Large intestine (tissue), 3 donors: Measurements from ENCODE around the gene RNF151. TPM values are rescaled to one million over a fixed set of nuclear protein-coding genes. Genes with fewer than 3 reads are reported as not detected.
A peak's percentile ranks its signal among the peaks of the same experiment; 100 is the strongest.

Source experiments
- DNase-seq, 2 donors: peaks; one replicate each; pipeline versions ENCODE4 v3.0.0 to v3.0.0-alpha.2; 2013
- H3K27ac ChIP-seq: one replicate; pipeline ENCODE4 v1.5.1; 2013; ENCODE audit warnings: low read length
- H3K27me3 ChIP-seq: 2 replicates; pipeline ENCODE4 v1.6.1; 2013; ENCODE audit warnings: low read length; ENCODE audit not compliant: control insufficient read depth, insufficient read depth
- H3K36me3 ChIP-seq: 2 replicates; pipeline ENCODE4 v1.6.1; 2013; ENCODE audit warnings: low read length; ENCODE audit not compliant: control insufficient read depth, insufficient read depth
- H3K4me1 ChIP-seq: one replicate; pipeline ENCODE4 v1.6.1; 2013; ENCODE audit warnings: low read length; ENCODE audit not compliant: control insufficient read depth, insufficient read depth
- H3K4me3 ChIP-seq: one replicate; pipeline ENCODE4 v1.5.1; 2013; ENCODE audit warnings: low read length
- H3K9me3 ChIP-seq: one replicate; pipeline ENCODE4 v1.6.1; 2013; ENCODE audit warnings: mild to moderate bottlenecking, low read depth, low read length, moderate library complexity; ENCODE audit not compliant: control insufficient read depth
- whole genome bisulfite sequencing: methylation state at CpG from one replicate; pipeline ENCODE4 v1.1.5; 2013; ENCODE audit warnings: low lambda C conversion rate; ENCODE audit not compliant: insufficient coverage; 5-methylcytosine and 5-hydroxymethylcytosine counted together
- polyA plus RNA-seq: library from polyadenylated mRNA; unstranded; fragments of 120-200 nt; gene quantifications from one replicate; pipeline ENCODE4 v1.2.1, GENCODE V29; 2013

The RNF151 gene
- polyA plus RNA-seq, 1 donor: 0.09 TPM

DNA sequence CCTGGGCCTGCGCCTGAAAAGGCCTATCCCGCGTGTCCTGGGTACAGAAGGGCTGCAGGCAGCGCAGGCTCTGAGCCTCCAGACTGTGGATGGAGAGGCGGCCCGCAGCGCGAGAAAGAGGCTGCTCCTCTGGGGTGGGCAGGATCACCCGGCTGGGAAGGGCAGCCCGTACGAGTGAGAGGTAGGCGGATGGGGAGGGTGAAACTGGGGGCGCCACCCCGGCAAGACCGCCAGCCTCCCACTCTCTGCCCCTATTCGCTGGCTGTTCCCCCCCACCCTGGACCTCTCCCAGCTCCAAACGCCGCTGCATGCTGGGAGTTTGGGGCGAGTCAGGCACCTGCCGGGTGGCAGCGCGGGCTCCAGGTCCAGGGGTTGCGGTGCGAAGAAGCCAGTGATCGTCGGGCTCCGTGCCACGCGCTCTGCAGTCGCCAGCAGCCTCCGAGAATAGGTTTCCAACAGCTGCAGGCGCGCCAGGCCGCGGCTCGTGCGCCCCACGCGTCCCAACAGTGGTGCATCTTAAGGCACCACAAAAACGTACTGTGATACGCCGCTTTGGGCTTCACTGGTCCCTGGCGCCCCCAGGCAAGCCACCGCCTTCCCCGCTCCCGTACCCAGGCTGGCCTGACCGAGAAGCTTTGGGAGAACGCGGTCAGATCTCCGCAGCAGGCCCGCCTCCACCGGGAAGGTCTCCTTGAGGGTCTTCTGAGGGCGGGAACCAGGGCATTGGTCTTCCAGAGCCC lies 13.5 kb downstream of the RNF151 start:
- no peak overlapping the region for H3K27ac ChIP-seq
- no CpG with 5 or more reads among the region's 53 CpGs for WGBS
- peaks cover 12% of the 10 kb centered on the region for H3K9me3 ChIP-seq
- H3K36me3 ChIP-seq: peaks cover 33% of the 10 kb centered on the region
- peaks cover 50% of the 10 kb centered on the region for H3K4me1 ChIP-seq
- DNase-seq: peak in 1 of 2 donors; percentile 48
- peaks cover 45% of the 10 kb centered on the region for H3K27me3 ChIP-seq
- H3K4me3 ChIP-seq: peak overlapping the region; percentile 26

DNA sequence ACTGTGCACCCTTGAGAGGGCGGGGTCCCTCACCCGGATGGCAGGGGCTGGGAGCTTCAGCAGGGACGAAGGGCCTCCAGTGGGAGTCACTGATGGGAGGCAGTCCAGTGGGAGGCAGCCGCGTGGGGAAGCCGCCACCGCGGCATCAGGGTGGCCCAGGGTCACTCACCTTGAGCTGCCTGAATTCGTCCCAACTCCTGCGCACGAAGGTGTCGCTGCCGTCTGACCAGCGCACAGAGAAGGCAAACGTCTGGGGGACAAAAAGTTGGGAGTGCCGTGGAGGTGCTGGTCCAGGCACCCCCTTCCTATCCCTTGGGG lies 14.1 kb downstream of the RNF151 start:
- Histone ChIP-seq H3K4me3 (no peak overlapping the region), H3K27ac (no peak overlapping the region), H3K4me1 (peaks cover 56% of the 10 kb centered on the region), H3K9me3 (peaks cover 12% of the 10 kb centered on the region), H3K27me3 (peaks cover 45% of the 10 kb centered on the region), H3K36me3 (peaks cover 33% of the 10 kb centered on the region)
- DNase-seq: no peak
- no CpG with 5 or more reads among the region's 16 CpGs for WGBS

DNA sequence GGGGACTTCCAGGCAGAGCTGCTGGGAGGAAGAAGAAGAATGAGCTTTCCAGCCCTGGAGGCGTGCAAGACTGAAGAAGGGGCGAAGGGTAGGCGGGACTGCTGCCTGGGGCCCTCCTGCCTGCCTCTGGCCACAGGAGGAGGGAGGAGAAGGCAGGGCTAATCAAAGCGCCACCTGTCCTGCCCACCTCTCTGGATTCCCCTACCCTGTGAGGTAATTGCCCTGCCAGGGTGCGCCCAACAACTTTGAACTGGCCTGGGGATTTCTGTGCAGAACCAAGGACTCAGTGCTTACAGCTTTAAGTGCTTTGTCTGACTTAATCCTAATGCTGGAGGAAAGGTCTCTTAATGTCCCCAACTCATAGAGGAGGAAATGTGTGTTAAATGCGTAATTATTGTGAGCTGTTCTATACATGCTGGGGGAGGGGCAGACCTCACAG lies 14.8 kb downstream of the RNF151 start, which contains the start of gene NOXO1:
NOXO1 (minus strand) TSS at position 72 of the 439 bp plus-strand sequence. CDS start 290 bp downstream, outside the sequence.
- peaks cover 63% of the 10 kb centered on the region for H3K4me1 ChIP-seq
- H3K9me3 ChIP-seq: peaks cover 12% of the 10 kb centered on the region
- WGBS: no CpG with 5 or more reads among the region's 6 CpGs
- no peak within 1 kb of the TSS for H3K4me3 ChIP-seq
- DNase-seq: peak in 1 of 2 donors; percentile 58
- peaks cover 33% of the 10 kb centered on the region for H3K36me3 ChIP-seq
- no peak within 1 kb of the TSS for H3K27ac ChIP-seq
- H3K27me3 ChIP-seq: peaks cover 45% of the 10 kb centered on the region

DNA sequence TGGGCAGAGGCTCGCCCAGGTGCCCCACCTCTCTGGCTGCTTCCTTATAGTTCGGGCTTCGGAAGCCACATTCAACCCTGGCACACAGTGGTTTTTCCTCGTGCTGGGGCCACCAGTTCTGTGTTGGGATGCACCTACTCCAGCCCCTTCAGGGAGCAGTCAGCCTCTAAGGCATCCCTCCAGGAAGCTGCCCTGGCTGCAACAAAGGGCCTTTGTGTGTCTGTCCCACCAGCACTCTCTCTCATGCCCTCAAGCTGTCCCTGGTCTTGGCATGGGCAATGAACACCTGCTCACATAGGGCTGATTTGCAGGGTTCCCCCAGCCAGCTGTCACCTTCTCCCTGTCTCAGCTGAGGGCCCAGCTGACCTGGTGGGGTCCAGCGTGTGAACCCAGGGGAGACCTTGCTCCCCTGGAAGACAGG lies 15.4 kb downstream of the RNF151 start:
- H3K9me3 ChIP-seq: peaks cover 12% of the 10 kb centered on the region
- H3K4me3 ChIP-seq: no peak overlapping the region
- peaks cover 33% of the 10 kb centered on the region for H3K36me3 ChIP-seq
- H3K4me1 ChIP-seq: peaks cover 63% of the 10 kb centered on the region
- DNase-seq: peak in 1 of 2 donors; percentile 29
- no peak overlapping the region for H3K27ac ChIP-seq
- WGBS: no CpG with 5 or more reads among the region's 5 CpGs
- peaks cover 45% of the 10 kb centered on the region for H3K27me3 ChIP-seq

DNA sequence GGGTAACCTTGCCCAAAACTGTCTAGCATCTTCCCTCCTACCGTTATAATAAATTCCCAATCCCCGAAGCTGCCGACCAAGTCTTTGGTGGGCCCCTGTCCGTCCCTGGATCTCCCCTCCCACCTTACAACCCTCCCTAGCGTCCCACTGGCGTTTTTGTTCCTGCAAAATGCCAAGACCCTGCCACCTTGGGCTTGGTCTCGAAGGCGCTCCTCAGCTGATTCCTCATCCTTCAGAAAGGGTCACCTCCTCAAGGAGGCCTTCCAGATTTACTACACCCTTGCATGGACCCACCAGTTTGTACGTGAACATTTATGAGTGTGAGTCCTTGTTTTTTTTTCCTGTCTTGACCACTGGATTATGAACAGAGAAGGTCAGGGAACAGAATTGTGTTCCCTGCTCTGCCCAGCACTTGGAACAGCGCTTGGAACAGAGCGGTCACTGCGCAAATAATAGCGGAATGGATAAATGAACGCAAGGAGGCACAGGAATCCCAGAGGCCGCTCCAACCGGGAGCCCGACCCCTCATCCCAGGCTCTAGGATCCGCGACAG lies 16.4 kb downstream of the RNF151 start:
- peaks cover 63% of the 10 kb centered on the region for H3K4me1 ChIP-seq
- peaks cover 27% of the 10 kb centered on the region for H3K36me3 ChIP-seq
- 60% methylated on average over 3 of the region's 19 CpGs for WGBS
- peaks cover 45% of the 10 kb centered on the region for H3K27me3 ChIP-seq
- peak overlapping the region; percentile 17 for H3K4me3 ChIP-seq
- DNase-seq: no peak
- H3K9me3 ChIP-seq: peaks cover 9% of the 10 kb centered on the region
- no peak overlapping the region for H3K27ac ChIP-seq

DNA sequence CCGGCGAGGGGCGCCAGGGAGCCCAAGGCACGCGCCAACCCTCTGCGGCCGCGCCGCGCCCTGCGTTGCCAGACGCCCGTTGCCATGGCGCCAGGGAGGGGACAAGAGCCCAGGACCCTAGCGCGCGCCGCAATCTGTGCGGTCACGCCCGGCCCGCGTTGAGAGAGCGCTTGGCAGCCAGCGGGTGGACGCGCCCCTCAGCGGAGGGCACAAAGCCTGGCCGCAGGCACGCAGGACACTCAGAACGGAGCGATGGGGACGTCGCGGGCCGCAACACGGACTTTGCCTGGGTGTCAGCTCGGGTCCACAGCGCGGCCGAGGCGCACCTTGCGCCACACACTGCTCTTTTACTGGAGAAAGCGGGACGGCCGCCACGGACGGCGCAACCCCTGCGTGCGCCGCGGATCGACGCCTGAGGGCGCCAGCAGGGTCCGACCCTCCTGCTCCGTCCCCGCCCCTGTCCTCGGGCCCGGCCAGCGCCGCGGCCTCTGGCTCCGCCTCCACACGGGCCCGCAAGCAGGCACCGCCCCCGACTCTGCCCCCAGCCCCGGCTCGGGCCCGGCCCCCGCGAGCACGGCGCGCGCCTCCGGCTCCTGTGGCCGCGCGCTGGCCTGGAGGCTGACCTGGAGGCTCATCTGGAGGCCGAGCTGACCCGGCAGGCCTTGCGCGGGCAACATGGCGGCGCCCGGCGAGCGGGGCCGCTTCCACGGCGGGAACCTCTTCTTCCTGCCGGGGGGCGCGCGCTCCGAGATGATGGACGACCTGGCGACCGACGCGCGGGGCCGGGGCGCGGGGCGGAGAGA lies 17.1 kb downstream of the RNF151 start, which contains the start of gene GFER:
GFER (plus strand) TSS at position 650 of the 803 bp plus-strand sequence; CDS start at position 676, 26 bp downstream.
- DNase-seq: peak; percentile 89 to 94
- no CpG with 5 or more reads among the region's 109 CpGs for WGBS
- peak within 1 kb of the TSS; percentile 60 for H3K4me3 ChIP-seq
- peaks cover 48% of the 10 kb centered on the region for H3K27me3 ChIP-seq
- H3K9me3 ChIP-seq: peaks cover 8% of the 10 kb centered on the region
- H3K27ac ChIP-seq: peak within 1 kb of the TSS; percentile 64
- H3K4me1 ChIP-seq: peaks cover 59% of the 10 kb centered on the region
- peaks cover 23% of the 10 kb centered on the region for H3K36me3 ChIP-seq

DNA sequence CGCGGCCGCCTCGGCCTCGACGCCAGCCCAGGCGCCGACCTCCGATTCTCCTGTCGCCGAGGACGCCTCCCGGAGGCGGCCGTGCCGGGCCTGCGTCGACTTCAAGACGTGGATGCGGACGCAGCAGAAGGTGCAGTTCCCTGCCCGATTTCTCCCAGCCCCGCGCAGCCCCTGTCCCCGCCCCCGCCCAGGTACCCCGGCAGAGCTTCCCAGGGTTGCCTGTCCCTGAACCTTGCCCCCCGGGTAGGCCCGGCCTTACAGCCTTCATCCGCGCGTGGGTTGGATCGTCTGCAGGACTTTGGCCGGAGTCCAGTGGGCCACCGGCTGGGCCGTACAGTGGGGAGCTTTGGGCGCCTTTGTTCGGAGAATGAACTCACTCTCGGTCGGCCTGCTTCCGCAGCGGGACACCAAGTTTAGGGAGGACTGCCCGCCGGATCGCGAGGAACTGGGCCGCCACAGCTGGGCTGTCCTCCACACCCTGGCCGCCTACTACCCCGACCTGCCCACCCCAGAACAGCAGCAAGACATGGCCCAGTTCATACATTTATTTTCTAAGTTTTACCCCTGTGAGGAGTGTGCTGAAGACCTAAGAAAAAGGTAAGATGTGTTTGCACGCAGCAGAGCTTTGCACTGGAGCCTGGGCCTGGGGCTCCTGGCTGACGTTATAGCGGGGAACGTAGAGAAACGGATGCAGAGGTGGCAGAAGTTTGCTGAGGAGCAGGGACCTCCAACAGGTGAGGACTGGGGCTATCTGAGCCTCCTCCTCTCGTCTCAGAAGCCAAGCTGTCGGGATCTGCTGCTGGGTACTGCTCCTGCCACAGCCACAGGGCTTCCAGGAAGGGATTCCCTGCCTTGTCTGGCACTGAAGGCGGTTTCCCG lies 17.9 kb downstream of the RNF151 start:
- DNase-seq: peak; percentile 55 to 74
- WGBS: no CpG with 5 or more reads among the region's 58 CpGs
- H3K9me3 ChIP-seq: peaks cover 8% of the 10 kb centered on the region
- peaks cover 60% of the 10 kb centered on the region for H3K4me1 ChIP-seq
- peak overlapping the region; percentile 58 for H3K27ac ChIP-seq
- H3K4me3 ChIP-seq: peak overlapping the region; percentile 60
- peaks cover 23% of the 10 kb centered on the region for H3K36me3 ChIP-seq
- H3K27me3 ChIP-seq: peaks cover 51% of the 10 kb centered on the region

DNA sequence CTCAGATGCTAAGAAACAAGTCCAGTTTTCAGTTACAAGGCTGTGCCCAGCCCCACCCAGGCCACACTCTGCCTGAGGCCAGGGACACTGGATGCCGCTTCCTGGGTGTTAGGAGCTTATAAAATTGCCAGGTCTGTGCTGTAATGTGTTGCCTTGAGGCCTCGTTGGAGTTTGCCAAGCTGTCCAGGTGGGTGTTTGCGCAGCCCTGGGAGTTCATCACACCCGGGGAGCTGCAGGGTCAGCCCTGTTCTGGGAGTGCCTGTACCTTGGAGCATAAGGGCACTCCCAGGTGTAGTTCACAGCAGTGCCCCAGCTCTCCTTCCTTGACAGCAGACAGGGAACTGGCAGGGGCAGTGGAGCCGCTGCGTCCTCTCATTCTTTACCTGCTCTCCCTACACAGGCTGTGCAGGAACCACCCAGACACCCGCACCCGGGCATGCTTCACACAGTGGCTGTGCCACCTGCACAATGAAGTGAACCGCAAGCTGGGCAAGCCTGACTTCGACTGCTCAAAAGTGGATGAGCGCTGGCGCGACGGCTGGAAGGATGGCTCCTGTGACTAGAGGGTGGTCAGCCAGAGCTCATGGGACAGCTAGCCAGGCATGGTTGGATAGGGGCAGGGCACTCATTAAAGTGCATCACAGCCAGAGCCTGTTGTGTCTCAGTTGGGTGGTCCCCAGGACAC lies 19.0 kb downstream of the RNF151 start:
- Histone ChIP-seq H3K36me3 (peaks cover 23% of the 10 kb centered on the region), H3K4me1 (peaks cover 55% of the 10 kb centered on the region), H3K9me3 (peaks cover 7% of the 10 kb centered on the region), H3K27ac (peak overlapping the region; percentile 58), H3K27me3 (peaks cover 46% of the 10 kb centered on the region), H3K4me3 (peak overlapping the region; percentile 60)
- peak in 1 of 2 donors; percentile 56 for DNase-seq
- no CpG with 5 or more reads among the region's 14 CpGs for WGBS

DNA sequence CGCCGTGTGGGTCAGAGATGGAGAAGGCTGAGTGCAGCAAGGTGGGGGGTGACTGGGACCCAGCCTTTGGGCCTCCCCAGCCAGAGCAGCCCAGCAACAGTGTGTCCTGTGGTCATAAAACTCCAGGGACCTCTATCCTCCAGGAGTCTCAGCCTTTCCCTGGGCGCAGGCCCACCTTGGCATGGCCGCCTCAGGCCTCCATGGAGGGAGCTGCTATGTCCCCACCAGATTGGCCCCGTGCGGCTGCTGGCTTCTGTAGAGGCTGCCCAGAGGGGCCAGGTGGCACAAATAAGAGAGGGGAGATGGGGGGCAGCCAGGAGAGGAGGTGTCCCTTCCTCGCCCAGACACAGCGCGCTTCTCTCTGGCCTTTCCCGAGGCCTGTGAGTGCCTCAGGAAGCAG lies 20.5 kb downstream of the RNF151 start:
- H3K4me1 ChIP-seq: peaks cover 52% of the 10 kb centered on the region
- WGBS: no CpG with 5 or more reads among the region's 10 CpGs

More for the DNA sequence above, 20.5 kb downstream of the RNF151 start:
- Histone ChIP-seq H3K36me3 (peaks cover 23% of the 10 kb centered on the region), H3K27me3 (peaks cover 41% of the 10 kb centered on the region), H3K27ac (no peak overlapping the region), H3K4me3 (no peak overlapping the region), H3K9me3 (peaks cover 13% of the 10 kb centered on the region)
- DNase-seq: no peak
